D341Med (cell line): ENCODE results near the gene SLC20A1.
A peak's percentile ranks its signal among the peaks of the same experiment; 100 is the strongest.
"Not testable (repeated sequence)": the region's sequence is repeated elsewhere in the genome, so short reads cannot be mapped to it uniquely, and the experiment has no call there.

Source experiments
- DNase-seq: peaks from one replicate; pipeline ENCODE4 v3.0.0; 2012; ENCODE audit warnings: low spot score

The SLC20A1 gene

GRCh38 chr2:112683550-112684414 lies 38.0 kb downstream of the SLC20A1 start:
- no peak for DNase-seq

GRCh38 chr2:112684415-112684775 lies 38.7 kb downstream of the SLC20A1 start:
- no peak for DNase-seq

- no peak for DNase-seq
Observed at GRCh38 chr2:112685271-112685884, 39.6 kb downstream of the SLC20A1 start.

GRCh38 chr2:112686348-112687217 lies 40.8 kb downstream of the SLC20A1 start:
- no peak for DNase-seq

- no peak for DNase-seq
Observed at GRCh38 chr2:112687522-112687921, 41.8 kb downstream of the SLC20A1 start.

- DNase-seq = no peak
Observed at GRCh38 chr2:112688086-112688880, 42.5 kb downstream of the SLC20A1 start.

GRCh38 chr2:112690853-112691401 lies 45.2 kb downstream of the SLC20A1 start:
- peak; percentile 83 for DNase-seq

- no peak for DNase-seq
Observed at GRCh38 chr2:112691881-112692281, 46.1 kb downstream of the SLC20A1 start.

- no peak for DNase-seq
Observed at GRCh38 chr2:112692495-112692911, 46.8 kb downstream of the SLC20A1 start.

GRCh38 chr2:112692918-112693317 lies 47.2 kb downstream of the SLC20A1 start:
- no peak for DNase-seq

GRCh38 chr2:112693596-112693995 lies 47.9 kb downstream of the SLC20A1 start:
- no peak for DNase-seq

GRCh38 chr2:112694182-112694581 lies 48.4 kb downstream of the SLC20A1 start:
- no peak for DNase-seq

GRCh38 chr2:112698834-112699515 lies 53.2 kb downstream of the SLC20A1 start:
- DNase-seq = no peak

GRCh38 chr2:112699984-112700667 lies 54.4 kb downstream of the SLC20A1 start:
- no peak for DNase-seq

- DNase-seq = no peak
Observed at GRCh38 chr2:112701052-112701451, 55.3 kb downstream of the SLC20A1 start.

- DNase-seq = no peak
Observed at GRCh38 chr2:112703684-112704083, 57.9 kb downstream of the SLC20A1 start.

GRCh38 chr2:112705575-112705974 lies 59.8 kb downstream of the SLC20A1 start:
- DNase-seq = no peak

GRCh38 chr2:112706170-112706664 lies 60.5 kb downstream of the SLC20A1 start:
- DNase-seq = no peak

GRCh38 chr2:112706947-112707346 lies 61.2 kb downstream of the SLC20A1 start:
- not testable (repeated sequence) for DNase-seq

- no peak for DNase-seq
Observed at GRCh38 chr2:112708968-112709367, 63.2 kb downstream of the SLC20A1 start.
